Keratinocyte (primary cell): ENCODE data around the gene STXBP5L. TPM values are rescaled to one million over a fixed set of nuclear protein-coding genes. Genes with fewer than 3 reads are reported as not detected.

Experiments used
- DNase-seq: peaks from one replicate; pipeline ENCODE4 v3.0.0-alpha.2; 2011; ENCODE audit warnings: low read depth, missing footprints, low spot score
- FAIRE-seq: peaks from 2 replicates; lab custom pipeline; 2011; peaks lifted over from hg19 to GRCh38; lab: Jason Lieb, UNC
- H2AFZ ChIP-seq: 2 replicates; pipeline ENCODE4 v1.6.0; 2012; ENCODE audit warnings: low read length, control low read depth, inconsistent platforms; ENCODE audit not compliant: control insufficient read depth
- H3K27ac ChIP-seq: 2 replicates; pipeline ENCODE4 v1.5.1; 2011; ENCODE audit warnings: low read length; ENCODE audit not compliant: control insufficient read depth, insufficient read depth
- H3K27me3 ChIP-seq: 3 replicates; pipeline ENCODE4 v1.6.0; 2011; ENCODE audit warnings: low read length; ENCODE audit not compliant: control insufficient read depth, insufficient read depth; ENCODE audit errors: extremely low read depth
- H3K36me3 ChIP-seq, 2 experiments: 2 replicates in 1 of 2; 3 replicates in 1 of 2; pipeline ENCODE4 v1.5.1; 2011; ENCODE audit warnings: low read length in 2 of 2, mild to moderate bottlenecking in 1 of 2; ENCODE audit not compliant: control insufficient read depth in 2 of 2, insufficient read depth in 2 of 2; ENCODE audit errors: extremely low read depth in 1 of 2
- H3K4me1 ChIP-seq: 3 replicates; pipeline ENCODE4 v1.5.1; 2011; ENCODE audit warnings: low read length; ENCODE audit not compliant: control insufficient read depth, insufficient read depth; ENCODE audit errors: extremely low read depth
- H3K4me2 ChIP-seq: 3 replicates; pipeline ENCODE4 v1.6.0; 2011; ENCODE audit warnings: low read depth, low read length; ENCODE audit not compliant: control insufficient read depth, insufficient read depth; ENCODE audit errors: extremely low read depth
- H3K4me3 ChIP-seq, 3 experiments: fragments of 200-600 bp in 1 of 3; sonication (generic) in 1 of 3; 2 replicates in 2 of 3; 3 replicates in 1 of 3; pipeline ENCODE4 v1.5.1; 2011 to 2016; ENCODE audit warnings: low read length in 3 of 3, mild to moderate bottlenecking in 3 of 3, control low read depth in 2 of 3, inconsistent platforms in 1 of 3, low read depth in 1 of 3, mixed read lengths in 1 of 3, mixed run types in 1 of 3, moderate library complexity in 1 of 3; ENCODE audit not compliant: control insufficient read depth in 2 of 3, insufficient read depth in 2 of 3; ENCODE audit errors: extremely low read depth in 1 of 3
- H3K79me2 ChIP-seq: 2 replicates; pipeline ENCODE4 v1.6.0; 2012; ENCODE audit warnings: low read length; ENCODE audit not compliant: control insufficient read depth, insufficient read depth
- H3K9ac ChIP-seq: 3 replicates; pipeline ENCODE4 v1.6.0; 2011; ENCODE audit warnings: low read length; ENCODE audit not compliant: control insufficient read depth, insufficient read depth; ENCODE audit errors: extremely low read depth
- H3K9me1 ChIP-seq: 3 replicates; pipeline ENCODE4 v1.6.0; 2011; ENCODE audit warnings: low read length; ENCODE audit not compliant: control insufficient read depth, insufficient read depth; ENCODE audit errors: extremely low read depth
- H3K9me3 ChIP-seq: 2 replicates; pipeline ENCODE4 v1.5.1; 2012; ENCODE audit warnings: low read depth, low read length; ENCODE audit not compliant: control insufficient read depth
- H4K20me1 ChIP-seq: 3 replicates; pipeline ENCODE4 v1.6.0; 2011; ENCODE audit warnings: low read length; ENCODE audit not compliant: control insufficient read depth, insufficient read depth; ENCODE audit errors: extremely low read depth
- EZH2 ChIP-seq: IDR thresholded peaks from one replicate; pipeline ENCODE4 v1.6.1; 2012; ENCODE audit warnings: inconsistent platforms, mild to moderate bottlenecking, low read length, moderate library complexity
- dilution Hi-C: fragments of 300-500 bp; cut with MboI; formaldehyde crosslinking; loops from one replicate; pipeline ENCODE4 v1.7.0; 2020; ENCODE audit warnings: low sequenced_read_pairs; ENCODE audit not compliant: extremely low pct_ligation_motif_present
- polyA plus RNA-seq, 5 experiments: library from polyadenylated mRNA; depleted of rRNA in 3 of 5; stranded (reverse) in 3 of 5; stranded (forward) in 1 of 5; unstranded in 1 of 5; fragments of >200 nt; gene quantifications; 1 replicate in 1 of 5; 2 replicates in 3 of 5; 3 replicates in 1 of 5; pipeline versions ENCODE4 v1.2.1 to v1.2.3, GENCODE V29; 2011 to 2012; ENCODE audit warnings: missing spikeins in 2 of 5, low read depth in 1 of 5, low replicate concordance in 1 of 5
- TF ChIP-seq, protein P1 (sequence below), 3 experiments: IDR thresholded peaks in 1 of 3; conservative IDR thresholded peaks in 1 of 3; optimal IDR thresholded peaks in 1 of 3; 2 replicates in 2 of 3; 3 replicates in 1 of 3; pipeline versions ENCODE3 to v1.5.1; 2011; ENCODE audit warnings: low read length in 3 of 3, mild to moderate bottlenecking in 3 of 3, moderate library complexity in 2 of 3, control low read depth in 1 of 3, inconsistent platforms in 1 of 3; ENCODE audit not compliant: insufficient read depth in 2 of 3; ENCODE audit errors: extremely low read depth in 1 of 3

The STXBP5L gene
- polyA plus RNA-seq, 1 donor (not counting 4 experiments of a cell fraction or from before 2014, with no cell fraction given): not detected

DNA sequence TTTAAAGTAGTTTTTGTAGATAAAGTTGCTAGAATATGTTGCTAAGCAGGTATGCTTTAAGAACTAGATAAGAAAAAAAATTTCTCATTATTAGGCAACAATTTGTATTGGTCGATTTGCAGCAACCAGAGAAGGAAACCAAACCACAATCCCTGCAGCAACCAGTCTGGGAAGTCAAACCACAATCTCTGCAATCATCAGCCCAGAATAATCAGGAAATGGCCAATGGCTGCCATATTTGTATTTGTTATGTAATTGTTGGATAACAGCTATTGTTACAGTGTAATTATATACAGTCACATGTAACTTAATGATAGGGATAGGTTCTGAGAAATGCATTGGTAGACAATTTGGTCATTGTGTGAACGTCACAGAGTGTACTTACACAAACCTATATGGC is 23.6 kb downstream of the STXBP5L start:
- Histone ChIP-seq H4K20me1 (no peaks in the 10 kb centered on the region), H3K9me3 (no peaks in the 10 kb centered on the region), H3K36me3 (no peaks in the 10 kb centered on the region), H3K79me2 (no peaks in the 10 kb centered on the region), H3K4me1 (no peaks in the 10 kb centered on the region), H3K9ac (no peak overlapping the region), H3K4me3 (no peak overlapping the region), H3K9me1 (no peaks in the 10 kb centered on the region), H3K27ac (no peak overlapping the region), H2AFZ (no peak overlapping the region), H3K4me2 (no peak overlapping the region), H3K27me3 (no peaks in the 10 kb centered on the region)
- no peak for FAIRE-seq
- dilution Hi-C loops: no loop called here
- TF ChIP-seq EZH2: no peak
- TF ChIP-seq, protein P1, sequence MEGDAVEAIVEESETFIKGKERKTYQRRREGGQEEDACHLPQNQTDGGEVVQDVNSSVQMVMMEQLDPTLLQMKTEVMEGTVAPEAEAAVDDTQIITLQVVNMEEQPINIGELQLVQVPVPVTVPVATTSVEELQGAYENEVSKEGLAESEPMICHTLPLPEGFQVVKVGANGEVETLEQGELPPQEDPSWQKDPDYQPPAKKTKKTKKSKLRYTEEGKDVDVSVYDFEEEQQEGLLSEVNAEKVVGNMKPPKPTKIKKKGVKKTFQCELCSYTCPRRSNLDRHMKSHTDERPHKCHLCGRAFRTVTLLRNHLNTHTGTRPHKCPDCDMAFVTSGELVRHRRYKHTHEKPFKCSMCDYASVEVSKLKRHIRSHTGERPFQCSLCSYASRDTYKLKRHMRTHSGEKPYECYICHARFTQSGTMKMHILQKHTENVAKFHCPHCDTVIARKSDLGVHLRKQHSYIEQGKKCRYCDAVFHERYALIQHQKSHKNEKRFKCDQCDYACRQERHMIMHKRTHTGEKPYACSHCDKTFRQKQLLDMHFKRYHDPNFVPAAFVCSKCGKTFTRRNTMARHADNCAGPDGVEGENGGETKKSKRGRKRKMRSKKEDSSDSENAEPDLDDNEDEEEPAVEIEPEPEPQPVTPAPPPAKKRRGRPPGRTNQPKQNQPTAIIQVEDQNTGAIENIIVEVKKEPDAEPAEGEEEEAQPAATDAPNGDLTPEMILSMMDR (optimal IDR thresholded peaks at IDR 0.05 in 1 of 3, IDR thresholded peaks at IDR 0.05 in 1 of 3, conservative IDR thresholded peaks at IDR 0.05 in 1 of 3; ENCODE audit: extremely low read depth in 1 of 3, insufficient read depth in 2 of 3, low read length in 3 of 3): no peak
- no peak for DNase-seq

DNA sequence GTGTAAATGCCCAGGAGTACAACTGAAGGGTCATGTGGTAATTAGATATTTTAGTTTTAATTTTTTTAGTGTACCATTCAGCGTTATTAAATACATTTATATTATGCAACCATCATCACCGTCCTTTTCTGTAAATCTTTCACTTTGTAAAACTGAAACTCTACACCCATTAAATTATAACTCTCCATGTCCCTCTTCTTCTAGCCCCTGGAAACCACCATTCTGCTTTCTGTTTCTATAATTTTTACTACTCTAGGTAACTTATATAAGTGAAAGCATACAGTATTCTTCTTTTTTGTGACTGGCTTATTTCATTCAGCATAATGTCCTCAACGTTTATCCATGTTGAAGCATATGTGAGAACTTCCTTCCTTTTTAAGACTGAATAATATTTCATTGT is 48.1 kb downstream of the STXBP5L start:
- H3K9me3 ChIP-seq: no peaks in the 10 kb centered on the region
- H3K4me3 ChIP-seq: no peak overlapping the region
- no peaks in the 10 kb centered on the region for H3K36me3 ChIP-seq
- no peaks in the 10 kb centered on the region for H3K9me1 ChIP-seq
- no peaks in the 10 kb centered on the region for H3K79me2 ChIP-seq
- H2AFZ ChIP-seq: no peak overlapping the region
- H3K27me3 ChIP-seq: no peaks in the 10 kb centered on the region
- H3K9ac ChIP-seq: no peak overlapping the region
- no peaks in the 10 kb centered on the region for H4K20me1 ChIP-seq
- no peak for DNase-seq
- no peak for TF ChIP-seq EZH2
- TF ChIP-seq, protein P1 (optimal IDR thresholded peaks at IDR 0.05 in 1 of 3, IDR thresholded peaks at IDR 0.05 in 1 of 3, conservative IDR thresholded peaks at IDR 0.05 in 1 of 3; ENCODE audit: extremely low read depth in 1 of 3, insufficient read depth in 2 of 3, low read length in 3 of 3): no peak
- no peak overlapping the region for H3K27ac ChIP-seq
- no peak for FAIRE-seq
- dilution Hi-C loops: no loop called here
- no peaks in the 10 kb centered on the region for H3K4me1 ChIP-seq
- no peak overlapping the region for H3K4me2 ChIP-seq
